ENCODE results near the gene HBP1. TPM values are rescaled to one million over a fixed set of nuclear protein-coding genes. Genes with fewer than 3 reads are reported as not detected.

Gene HBP1
- total and polyA plus RNA-seq, 2 experiments from 2014 or later = 36.0 to 52.8 TPM

GRCh38 chr7:107203607-107204006 is 34.8 kb downstream of the HBP1 start:
- peaks cover 25% of the 10 kb centered on the region for H3K36me3 Mint-ChIP-seq (ENCODE audit: low read depth)
- H3K4me3 Mint-ChIP-seq = no peak overlapping the region
- H3K27ac Mint-ChIP-seq = no peak overlapping the region
- ATAC-seq (no peak), DNase-seq (ENCODE audit: low spot score) (no peak)
- no peaks in the 10 kb centered on the region for H3K27me3 ChIP-seq (ENCODE audit: insufficient read depth)
- H3K9me3 Mint-ChIP-seq = no peaks in the 10 kb centered on the region
- H3K27me3 Mint-ChIP-seq (ENCODE audit: insufficient read depth, low read depth, poor library complexity) = peaks cover 5% of the 10 kb centered on the region
- TF ChIP-seq CREB1 (CRISPR knock-in tag; IDR thresholded peaks at IDR 0.05; ENCODE audit: low read depth) = no peak
- TF ChIP-seq EZH2 (IDR thresholded peaks at IDR 0.05; ENCODE audit: low read depth, unreplicated experiment) = no peak
- no peak for TF ChIP-seq JUNB (IDR thresholded peaks at IDR 0.05; ENCODE audit: unreplicated experiment)
- no peaks in the 10 kb centered on the region for H3F3A ChIP-seq (replicated peaks; ENCODE audit: low read depth)
- no peak overlapping the region for H2AFZ ChIP-seq
- no peaks in the 10 kb centered on the region for H3K9me2 ChIP-seq (ENCODE audit: insufficient read depth)
- no peak overlapping the region for H3K4me3 ChIP-seq
- no peaks in the 10 kb centered on the region for H3K4me1 ChIP-seq (ENCODE audit: insufficient read depth)
- no peak overlapping the region for H3K27ac ChIP-seq (ENCODE audit: low read depth)
- H3K4me1 Mint-ChIP-seq = 0 out of 3 replicates have a peak, but pooled peaks cover 3% of the 10 kb centered on the region
- H3K79me2 ChIP-seq (replicated peaks; ENCODE audit: insufficient read depth) = no peaks in the 10 kb centered on the region
- H3K36me3 ChIP-seq (ENCODE audit: insufficient read depth) = no peaks in the 10 kb centered on the region
- H3K4me2 ChIP-seq = no peak overlapping the region
- no peaks in the 10 kb centered on the region; the same call in none of the 2 replicates for H4K20me1 ChIP-seq (replicated peaks; ENCODE audit: insufficient read depth)

- H3K36me3 Mint-ChIP-seq (ENCODE audit: low read depth) = peaks cover 15% of the 10 kb centered on the region
- Histone ChIP-seq H2AFZ (no peak overlapping the region), H3K9me2 (ENCODE audit: insufficient read depth) (no peaks in the 10 kb centered on the region), H3K4me1 (ENCODE audit: insufficient read depth) (no peaks in the 10 kb centered on the region), H3K27ac (ENCODE audit: low read depth) (no peak overlapping the region), H3F3A (replicated peaks; ENCODE audit: low read depth) (no peaks in the 10 kb centered on the region), H4K20me1 (replicated peaks; ENCODE audit: insufficient read depth) (no peaks in the 10 kb centered on the region; the same call in 1 of the 2 replicates), H3K27me3 (ENCODE audit: insufficient read depth) (no peaks in the 10 kb centered on the region), H3K4me2 (no peak overlapping the region), H3K79me2 (replicated peaks; ENCODE audit: insufficient read depth) (no peaks in the 10 kb centered on the region), H3K36me3 (ENCODE audit: insufficient read depth) (no peaks in the 10 kb centered on the region), H3K4me3 (no peak overlapping the region)
- no peak for ATAC-seq
- no peak overlapping the region for H3K27ac Mint-ChIP-seq
- H3K9me3 Mint-ChIP-seq = no peaks in the 10 kb centered on the region
- TF ChIP-seq, protein P1, sequence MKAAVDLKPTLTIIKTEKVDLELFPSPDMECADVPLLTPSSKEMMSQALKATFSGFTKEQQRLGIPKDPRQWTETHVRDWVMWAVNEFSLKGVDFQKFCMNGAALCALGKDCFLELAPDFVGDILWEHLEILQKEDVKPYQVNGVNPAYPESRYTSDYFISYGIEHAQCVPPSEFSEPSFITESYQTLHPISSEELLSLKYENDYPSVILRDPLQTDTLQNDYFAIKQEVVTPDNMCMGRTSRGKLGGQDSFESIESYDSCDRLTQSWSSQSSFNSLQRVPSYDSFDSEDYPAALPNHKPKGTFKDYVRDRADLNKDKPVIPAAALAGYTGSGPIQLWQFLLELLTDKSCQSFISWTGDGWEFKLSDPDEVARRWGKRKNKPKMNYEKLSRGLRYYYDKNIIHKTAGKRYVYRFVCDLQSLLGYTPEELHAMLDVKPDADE (IDR thresholded peaks at IDR 0.05) = no peak
- TF ChIP-seq JUNB (IDR thresholded peaks at IDR 0.05; ENCODE audit: unreplicated experiment) (no peak), STAT1 (IDR thresholded peaks at IDR 0.05; ENCODE audit: unreplicated experiment) (no peak), NANOG (IDR thresholded peaks at IDR 0.05; ENCODE audit: borderline replicate concordance) (no peak), EZH2 (IDR thresholded peaks at IDR 0.05; ENCODE audit: low read depth, unreplicated experiment) (no peak), ZNF462 (CRISPR knock-in tag; IDR thresholded peaks at IDR 0.05) (no peak), ZNF114 (CRISPR knock-in tag; IDR thresholded peaks at IDR 0.05) (no peak), EZH2phosphoT487 (IDR thresholded peaks at IDR 0.05; ENCODE audit: unreplicated experiment) (no peak)
- TF ChIP-seq, protein P2, sequence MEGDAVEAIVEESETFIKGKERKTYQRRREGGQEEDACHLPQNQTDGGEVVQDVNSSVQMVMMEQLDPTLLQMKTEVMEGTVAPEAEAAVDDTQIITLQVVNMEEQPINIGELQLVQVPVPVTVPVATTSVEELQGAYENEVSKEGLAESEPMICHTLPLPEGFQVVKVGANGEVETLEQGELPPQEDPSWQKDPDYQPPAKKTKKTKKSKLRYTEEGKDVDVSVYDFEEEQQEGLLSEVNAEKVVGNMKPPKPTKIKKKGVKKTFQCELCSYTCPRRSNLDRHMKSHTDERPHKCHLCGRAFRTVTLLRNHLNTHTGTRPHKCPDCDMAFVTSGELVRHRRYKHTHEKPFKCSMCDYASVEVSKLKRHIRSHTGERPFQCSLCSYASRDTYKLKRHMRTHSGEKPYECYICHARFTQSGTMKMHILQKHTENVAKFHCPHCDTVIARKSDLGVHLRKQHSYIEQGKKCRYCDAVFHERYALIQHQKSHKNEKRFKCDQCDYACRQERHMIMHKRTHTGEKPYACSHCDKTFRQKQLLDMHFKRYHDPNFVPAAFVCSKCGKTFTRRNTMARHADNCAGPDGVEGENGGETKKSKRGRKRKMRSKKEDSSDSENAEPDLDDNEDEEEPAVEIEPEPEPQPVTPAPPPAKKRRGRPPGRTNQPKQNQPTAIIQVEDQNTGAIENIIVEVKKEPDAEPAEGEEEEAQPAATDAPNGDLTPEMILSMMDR (conservative IDR thresholded peaks at IDR 0.05; ENCODE audit: low read depth in 2 of 2) = no peak
- DNase-seq (ENCODE audit: low spot score) = no peak
- peaks cover 6% of the 10 kb centered on the region for H3K27me3 Mint-ChIP-seq (ENCODE audit: insufficient read depth, low read depth, poor library complexity)
- H3K4me3 Mint-ChIP-seq = no peak overlapping the region
- 0 out of 3 replicates have a peak, but pooled peaks cover 3% of the 10 kb centered on the region for H3K4me1 Mint-ChIP-seq
Measured at GRCh38 chr7:107206136-107206535, 37.3 kb downstream of the HBP1 start.
